ENCODE results near the gene C5orf24. TPM values are rescaled to one million over a fixed set of nuclear protein-coding genes. Genes with fewer than 3 reads are reported as not detected.

The C5orf24 gene
- total RNA-seq, 6 experiments from 2014 or later = 19.0 to 41.8 (median 30.2) TPM

DNA sequence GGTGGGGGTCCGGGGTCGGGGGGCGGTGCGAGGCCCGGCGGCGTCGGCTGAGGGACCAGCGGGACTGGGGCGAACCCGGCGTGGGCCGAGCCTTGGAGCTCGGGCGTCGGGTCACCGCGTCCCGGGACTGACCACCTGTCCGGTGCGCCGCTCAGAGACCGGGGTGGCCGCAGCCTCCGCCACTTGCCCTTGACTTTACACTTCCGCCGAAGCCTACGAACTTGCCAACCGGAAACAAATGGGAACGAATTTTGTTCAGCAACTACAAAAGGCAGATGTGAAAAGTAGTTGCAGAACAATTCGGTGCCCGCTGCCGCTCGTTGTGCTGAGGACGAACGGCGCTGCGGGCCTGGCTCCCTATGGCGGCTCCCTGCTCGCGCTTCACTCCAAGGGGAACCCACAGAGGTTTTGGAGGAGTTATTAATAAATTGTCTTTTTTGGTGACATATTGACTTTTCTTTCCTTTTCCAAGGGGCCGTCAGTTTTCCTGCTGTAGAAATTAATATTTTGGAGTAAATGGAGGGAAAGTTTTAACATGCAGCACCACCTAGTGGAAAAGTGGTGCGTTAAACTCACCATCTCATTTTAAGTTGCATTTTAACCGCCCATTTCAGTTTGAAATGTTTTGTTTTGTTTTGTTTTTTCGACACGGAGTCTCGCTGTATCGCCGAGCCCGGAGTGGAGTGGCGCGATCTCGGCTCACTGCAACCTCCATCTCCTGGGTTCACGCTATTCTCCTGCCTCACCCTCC is 59.7 kb downstream of the C5orf24 start:
- Histone ChIP-seq H3K4me1 (no peaks in the 10 kb centered on the region), H3K27me3 (no peaks in the 10 kb centered on the region), H3K4me3 (peak overlapping the region; percentile 66 to 87 (median 83)), H3K36me3 (no peaks in the 10 kb centered on the region), H3K27ac (peak overlapping the region; percentile 92 to 98 (median 96)), H3K9me3 (no peaks in the 10 kb centered on the region)
- TF ChIP-seq, protein P1, sequence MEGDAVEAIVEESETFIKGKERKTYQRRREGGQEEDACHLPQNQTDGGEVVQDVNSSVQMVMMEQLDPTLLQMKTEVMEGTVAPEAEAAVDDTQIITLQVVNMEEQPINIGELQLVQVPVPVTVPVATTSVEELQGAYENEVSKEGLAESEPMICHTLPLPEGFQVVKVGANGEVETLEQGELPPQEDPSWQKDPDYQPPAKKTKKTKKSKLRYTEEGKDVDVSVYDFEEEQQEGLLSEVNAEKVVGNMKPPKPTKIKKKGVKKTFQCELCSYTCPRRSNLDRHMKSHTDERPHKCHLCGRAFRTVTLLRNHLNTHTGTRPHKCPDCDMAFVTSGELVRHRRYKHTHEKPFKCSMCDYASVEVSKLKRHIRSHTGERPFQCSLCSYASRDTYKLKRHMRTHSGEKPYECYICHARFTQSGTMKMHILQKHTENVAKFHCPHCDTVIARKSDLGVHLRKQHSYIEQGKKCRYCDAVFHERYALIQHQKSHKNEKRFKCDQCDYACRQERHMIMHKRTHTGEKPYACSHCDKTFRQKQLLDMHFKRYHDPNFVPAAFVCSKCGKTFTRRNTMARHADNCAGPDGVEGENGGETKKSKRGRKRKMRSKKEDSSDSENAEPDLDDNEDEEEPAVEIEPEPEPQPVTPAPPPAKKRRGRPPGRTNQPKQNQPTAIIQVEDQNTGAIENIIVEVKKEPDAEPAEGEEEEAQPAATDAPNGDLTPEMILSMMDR (IDR thresholded peaks at IDR 0.05) = peak; percentile 60 to 78 (median 74)
- TF ChIP-seq POLR2A (IDR thresholded peaks at IDR 0.05) = no peak
- under 1% methylated on average over 26 of the region's 54 CpGs for WGBS (ENCODE audit: insufficient coverage, low coverage, low lambda C conversion rate, missing lambda C conversion rate)
- ATAC-seq = peak; percentile 60 to 66 (median 63)
- DNase-seq = no peak
- intact Hi-C loops (cut with DNase I) = no loop called here

DNA sequence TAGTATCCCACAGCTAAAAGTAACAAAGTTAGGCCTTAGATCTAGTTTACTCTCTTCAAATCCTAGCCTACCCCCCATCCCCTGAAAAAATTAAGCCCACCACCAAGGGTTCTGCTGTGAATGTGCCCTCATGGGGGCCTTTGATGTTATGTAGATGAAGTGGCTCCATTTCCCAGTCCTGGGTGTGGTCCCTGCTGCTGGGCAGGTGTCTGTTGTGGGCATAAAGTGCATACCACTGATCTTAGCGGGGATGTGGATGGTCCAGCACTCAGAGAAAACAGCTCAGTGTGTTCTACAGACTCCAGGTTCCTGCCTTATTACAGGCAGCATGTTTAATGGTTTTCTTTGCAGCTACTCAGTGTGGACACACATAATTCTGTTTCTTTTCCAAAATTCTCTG is 61.0 kb downstream of the C5orf24 start:
- Histone ChIP-seq H3K27me3 (no peaks in the 10 kb centered on the region), H3K4me3 (no peak overlapping the region), H3K4me1 (peaks cover 0 to 13% (median 6%) of the 10 kb centered on the region in 4 donors), H3K36me3 (peaks cover 0 to 7% (median 0%) of the 10 kb centered on the region in 4 donors), H3K27ac (no peak overlapping the region), H3K9me3 (no peaks in the 10 kb centered on the region)
- no peak for DNase-seq
- no peak for TF ChIP-seq POLR2A (IDR thresholded peaks at IDR 0.05)
- TF ChIP-seq, protein P1 (IDR thresholded peaks at IDR 0.05) = no peak
- intact Hi-C loops (cut with DNase I) = no loop called here
- ATAC-seq = no peak
- no CpG with 5 or more reads among the region's 1 CpG for WGBS (ENCODE audit: insufficient coverage, low coverage, low lambda C conversion rate, missing lambda C conversion rate)

Other genes starting within 250 kb of the C5orf24 start
- gene SAR1B, start 213.1 kb upstream of the C5orf24 start, total RNA-seq = 100 to 1,000 TPM in 4 of 6 experiments, 10 to 100 TPM in 2; 53.0 to 195 (median 142) TPM
- 10 to 100 TPM; 28.4 to 45.8 (median 40.0) TPM for gene SEC24A, start 197.2 kb upstream of the C5orf24 start, total RNA-seq
- gene CAMLG, start 107.4 kb upstream of the C5orf24 start, total RNA-seq = 10 to 100 TPM in 4 of 6 experiments, 1 to 10 TPM in 2; 8.2 to 16.9 (median 12.0) TPM
- 10 to 100 TPM; 13.6 to 22.6 (median 20.6) TPM for gene DDX46, start 87.2 kb upstream of the C5orf24 start, total RNA-seq
- 10 to 100 TPM; 20.8 to 30.9 (median 28.2) TPM for gene TXNDC15, start 28.4 kb downstream of the C5orf24 start, total RNA-seq
- gene PCBD2, start 59.2 kb downstream of the C5orf24 start, total RNA-seq = 10 to 100 TPM in 4 of 6 experiments, 1 to 10 TPM in 2; 4.9 to 11.9 (median 10.8) TPM
- 1 to 10 TPM in 1 of 6 experiments, under 1 TPM in 3, not detected in 2; 0.29 to 1.1 (median 0.81) TPM for gene CATSPER3, start 121.9 kb downstream of the C5orf24 start, total RNA-seq
- not detected for gene PITX1, start 188.3 kb downstream of the C5orf24 start, total RNA-seq

Measured in right lobe of liver (tissue), 6 donors.